Measurements from ENCODE around the gene CDHR1.
"Not testable (repeated sequence)": the region's sequence is repeated elsewhere in the genome, so short reads cannot be mapped to it uniquely, and the experiment has no call there.

CDHR1 gene

DNA sequence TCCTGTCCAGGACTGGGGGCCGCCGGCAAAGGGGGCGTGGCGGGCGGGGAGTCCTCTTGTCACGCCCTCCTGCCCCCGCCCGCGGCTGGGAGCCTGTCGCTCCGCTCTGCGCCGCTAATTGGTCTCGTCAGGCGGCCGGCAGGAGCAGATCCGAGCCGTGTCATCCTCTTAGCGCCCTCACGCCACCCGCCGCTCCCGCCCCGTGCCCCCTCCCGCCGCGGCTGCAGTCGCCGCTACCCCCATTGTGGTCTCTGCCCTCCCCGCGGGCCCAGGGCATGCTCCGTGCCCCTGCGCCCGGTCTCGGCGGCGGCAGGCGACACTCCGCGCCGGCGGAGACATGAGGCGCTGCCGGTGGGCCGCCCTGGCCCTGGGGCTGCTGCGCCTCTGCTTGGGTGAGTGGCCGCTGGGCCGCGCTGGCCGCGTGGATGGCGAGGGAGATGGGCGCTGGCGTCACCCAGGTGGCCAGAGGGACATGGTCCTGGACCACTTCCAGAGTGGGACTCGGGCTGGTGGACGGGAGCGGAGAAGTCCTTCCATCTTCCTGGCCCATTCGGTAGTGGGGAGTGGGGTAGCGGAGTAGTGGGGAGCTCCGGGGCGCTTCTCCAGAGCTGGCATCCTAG is at the start of gene CDHR1:
TSS of gene CDHR1 (plus strand) at position 114 of the 620 bp plus-strand sequence. CDS start at position 338, 224 bp downstream.
- no peak for DNase-seq

DNA sequence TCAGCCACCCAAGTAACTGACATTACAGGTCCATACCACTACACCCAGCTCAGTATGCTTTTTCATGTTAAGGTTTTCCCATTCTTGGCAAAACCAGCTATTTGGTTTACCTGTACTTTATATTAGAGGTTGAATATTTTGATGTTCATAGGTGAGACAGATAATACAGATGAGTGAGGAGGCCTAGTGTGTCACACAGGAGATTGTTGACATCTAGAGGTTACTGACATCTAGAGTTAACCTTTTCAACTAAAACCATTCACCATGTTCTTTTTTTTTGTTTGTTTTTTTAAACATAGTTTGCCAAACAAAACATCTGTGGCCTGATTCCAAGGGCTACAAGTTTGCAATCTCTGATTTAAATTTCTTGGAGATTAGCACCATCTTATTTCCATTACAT is 47.0 kb upstream of the CDHR1 start:
- no peak for DNase-seq

DNA sequence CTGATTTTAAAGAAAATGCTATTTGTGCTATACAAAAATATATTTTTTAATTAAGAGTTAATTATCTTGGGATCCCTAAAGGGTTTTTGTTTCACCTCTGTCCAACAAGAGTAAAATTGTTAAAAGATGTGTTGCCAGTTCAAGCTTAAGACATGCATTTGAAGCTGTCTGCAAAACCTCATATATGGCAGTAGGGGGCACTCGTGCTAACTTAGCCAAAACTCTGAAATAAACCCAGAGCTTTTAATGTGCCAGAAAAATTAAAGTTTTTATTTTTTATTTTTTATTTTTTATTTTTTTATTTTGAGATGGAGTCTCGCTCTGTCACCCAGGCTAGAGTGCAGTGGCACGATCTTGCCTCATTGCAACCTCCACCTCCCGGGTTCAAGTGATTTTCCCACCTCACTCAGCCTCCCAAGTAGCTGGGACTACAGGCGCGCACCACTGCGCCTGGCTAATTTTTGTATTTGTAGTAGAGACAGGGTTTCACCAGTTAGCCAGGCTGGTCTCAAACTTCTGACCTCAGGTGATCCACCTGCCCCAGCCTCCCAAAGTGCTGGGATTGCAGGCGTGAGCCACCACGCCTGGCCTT is 46.2 kb upstream of the CDHR1 start:
- not testable (repeated sequence) for DNase-seq

DNA sequence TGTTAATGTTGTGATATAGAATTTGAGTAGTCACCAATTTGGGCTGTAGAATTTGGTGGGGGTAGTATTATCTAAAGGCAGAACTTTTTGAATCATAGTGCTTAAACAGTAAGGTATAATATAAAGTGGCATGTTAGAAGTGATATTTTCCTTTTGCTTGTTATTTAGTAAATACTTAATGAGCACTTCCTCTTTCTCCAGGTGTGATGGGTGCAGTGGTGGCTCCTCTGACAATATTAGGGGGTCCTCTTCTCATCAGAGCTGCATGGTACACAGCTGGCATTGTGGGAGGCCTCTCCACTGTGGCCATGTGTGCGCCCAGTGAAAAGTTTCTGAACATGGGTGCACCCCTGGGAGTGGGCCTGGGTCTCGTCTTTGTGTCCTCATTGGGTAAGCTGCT is 44.5 kb upstream of the CDHR1 start:
- DNase-seq: no peak

GRCh38 chr10:84152769-84153168 is 41.6 kb upstream of the CDHR1 start:
- no peak for DNase-seq

GRCh38 chr10:84155521-84155920 is 38.8 kb upstream of the CDHR1 start:
- no peak for DNase-seq

GRCh38 chr10:84156009-84156408 is 38.3 kb upstream of the CDHR1 start:
- no peak for DNase-seq

GRCh38 chr10:84156768-84157167 is 37.6 kb upstream of the CDHR1 start:
- DNase-seq: no peak

GRCh38 chr10:84158061-84158460 is 36.3 kb upstream of the CDHR1 start:
- no peak for DNase-seq

- no peak for DNase-seq
These were observed 35.8 kb upstream of the CDHR1 start for GRCh38 chr10:84158550-84158949.

GRCh38 chr10:84159076-84159685 is 35.2 kb upstream of the CDHR1 start:
- no peak for DNase-seq

DNA sequence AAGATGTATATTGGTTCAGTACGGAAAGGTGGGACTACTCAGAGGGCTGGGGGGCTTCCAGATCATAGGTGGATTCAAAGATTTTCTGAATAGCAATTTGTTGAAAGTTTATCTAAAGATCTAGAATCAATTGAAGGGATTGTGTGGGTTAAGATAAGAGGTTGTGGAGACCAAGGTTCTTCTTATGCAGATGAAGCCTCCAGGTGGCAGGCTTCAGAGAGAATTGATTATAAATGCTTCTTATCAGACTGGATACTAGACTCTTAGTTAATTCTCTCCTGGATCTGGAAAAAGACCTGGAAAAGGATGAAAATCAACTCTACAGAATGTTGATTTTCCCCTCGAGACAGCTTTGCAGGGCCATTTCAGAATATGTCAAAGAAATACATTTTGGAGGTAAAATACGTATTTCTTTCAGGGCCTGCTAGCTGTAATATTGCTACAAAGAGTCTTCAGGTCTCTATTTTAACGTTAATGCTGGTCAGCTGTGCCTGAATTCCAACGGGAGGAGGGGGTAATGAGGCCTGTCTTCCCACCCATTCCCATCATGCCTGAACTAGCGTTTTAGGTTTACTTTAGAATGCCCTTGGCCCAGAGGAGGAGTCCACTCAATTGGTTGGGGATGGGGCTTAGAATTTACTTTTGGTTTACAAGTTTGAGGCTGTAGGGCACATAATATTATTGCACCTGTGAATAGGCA is 33.5 kb upstream of the CDHR1 start:
- no peak for DNase-seq

GRCh38 chr10:84163996-84164395 is 30.3 kb upstream of the CDHR1 start:
- no peak for DNase-seq

DNA sequence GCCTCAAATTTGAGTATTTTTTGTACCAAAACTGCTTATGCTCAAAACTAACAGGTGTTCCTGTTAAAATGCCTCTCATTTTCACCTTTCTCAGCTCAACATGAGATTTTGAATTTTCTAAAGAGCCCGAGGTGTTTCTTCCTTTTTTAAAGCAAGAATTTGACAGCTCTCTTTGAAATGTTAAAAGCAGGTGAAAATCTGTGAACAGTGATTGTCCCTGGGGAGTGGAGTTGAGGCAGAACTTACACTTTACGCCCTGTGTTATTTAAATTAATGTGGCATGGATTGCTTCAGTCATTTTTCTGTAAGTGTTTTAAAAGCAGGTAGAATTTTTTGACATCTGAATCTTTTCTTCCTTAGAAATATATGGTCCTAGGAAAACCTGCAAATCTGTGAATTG is 29.9 kb upstream of the CDHR1 start:
- no peak for DNase-seq

DNA sequence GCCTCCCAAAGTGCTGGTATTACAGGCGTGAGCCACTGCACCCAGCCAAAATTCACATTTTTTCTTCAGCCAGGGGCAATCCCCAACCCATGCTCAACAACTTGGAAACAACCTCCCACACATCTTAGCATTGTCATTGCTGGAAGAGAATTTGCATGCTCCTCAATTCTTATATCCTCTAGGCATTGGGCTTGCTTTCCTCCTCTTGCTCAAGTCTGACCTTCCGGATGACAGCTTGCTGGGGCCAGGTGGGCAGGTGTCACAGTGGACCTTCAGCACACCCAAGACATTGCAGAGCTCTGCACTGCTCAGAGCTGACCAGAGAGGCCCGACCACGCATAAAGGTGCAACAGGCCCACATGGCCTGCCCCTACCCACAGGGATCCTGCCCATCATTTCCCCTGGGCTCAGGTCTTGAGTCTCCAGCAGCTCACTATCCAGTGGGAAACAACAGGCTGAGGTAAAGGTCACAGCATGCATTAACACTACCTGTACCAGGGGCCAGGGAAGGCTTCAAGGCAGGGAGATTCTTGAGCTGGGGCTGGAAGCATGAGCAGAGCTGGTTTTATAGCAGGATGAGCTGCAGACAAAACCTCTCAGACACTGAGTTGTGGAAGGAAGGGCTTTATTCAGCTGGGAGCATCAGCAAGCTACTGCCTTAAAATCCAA is 27.6 kb upstream of the CDHR1 start:
- no peak for DNase-seq

DNA sequence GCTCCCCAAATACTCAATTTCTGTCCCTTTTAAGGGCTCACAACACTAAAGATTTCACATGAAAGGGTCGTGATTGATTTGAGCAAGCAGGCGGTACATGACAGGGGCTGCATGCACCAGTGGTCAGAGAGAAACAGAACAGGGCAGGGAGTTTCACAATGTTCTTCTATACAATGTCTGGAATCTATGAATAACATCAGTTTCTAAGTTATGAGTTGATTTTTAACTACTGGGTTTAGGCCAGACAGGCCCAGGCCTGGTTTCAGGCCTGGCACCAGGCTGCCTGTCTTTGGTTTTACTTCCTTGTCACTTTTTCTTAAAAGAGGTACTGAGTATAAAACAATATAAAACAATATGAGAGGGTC is 27.1 kb upstream of the CDHR1 start:
- not testable (repeated sequence) for DNase-seq

GRCh38 chr10:84168382-84168781 is 26.0 kb upstream of the CDHR1 start:
- not testable (repeated sequence) for DNase-seq

DNA sequence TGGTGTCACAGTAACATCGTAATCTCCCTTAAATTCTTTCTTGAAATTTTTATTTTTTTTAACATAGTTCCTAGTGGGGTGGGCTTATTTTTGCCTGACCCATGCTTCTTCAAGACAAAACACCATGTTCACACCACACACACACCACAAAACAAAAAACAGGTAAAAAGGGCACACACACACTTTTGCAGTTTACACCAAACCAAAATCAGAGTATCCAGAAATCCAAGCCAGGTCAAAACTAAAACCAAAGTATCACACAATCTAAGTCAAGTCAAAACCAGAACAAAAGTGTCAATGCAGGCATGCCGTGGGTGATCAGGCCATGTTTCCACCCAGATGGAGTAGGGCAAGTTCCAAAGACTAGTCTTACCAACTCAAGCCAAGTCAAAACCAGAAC is 23.1 kb upstream of the CDHR1 start:
- DNase-seq: not testable (repeated sequence)

GRCh38 chr10:84171700-84172466 is 22.5 kb upstream of the CDHR1 start:
- not testable (repeated sequence) for DNase-seq

- no peak for DNase-seq
These were observed 21.6 kb upstream of the CDHR1 start for GRCh38 chr10:84172467-84173356.

DNA sequence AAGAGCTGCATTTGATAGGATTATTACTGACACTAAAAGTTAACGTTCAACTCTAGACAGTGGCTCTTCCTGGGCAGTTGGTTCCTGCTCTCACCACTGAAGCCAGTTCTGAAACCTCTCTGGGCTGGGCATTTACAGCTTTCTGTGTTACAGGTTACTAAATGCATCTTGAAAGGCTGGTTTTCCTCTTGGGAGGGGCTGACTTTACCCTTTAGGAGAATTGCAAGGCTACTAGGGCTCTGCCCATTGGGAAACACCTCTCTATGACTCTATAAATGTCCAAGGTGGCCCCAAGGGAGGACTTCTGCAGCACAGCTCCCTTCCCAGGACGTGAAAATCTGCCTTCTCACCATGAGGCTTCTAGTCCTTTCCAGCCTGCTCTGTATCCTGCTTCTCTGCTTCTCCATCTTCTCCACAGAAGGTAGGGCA is 20.8 kb upstream of the CDHR1 start, which contains the start of gene GPR15LG:
TSS of gene GPR15LG (plus strand) at position 301 of the 429 bp plus-strand sequence. CDS start at position 352, 51 bp downstream.
- no peak for DNase-seq

Data from DMS153 (cell line).